Astrocyte (in vitro differentiated cells and primary cell): ENCODE data around the gene PRRT3. TPM values are rescaled to one million over a fixed set of nuclear protein-coding genes. Genes with fewer than 3 reads are reported as not detected.

Experiments used
- DNase-seq: peaks from one replicate; pipeline ENCODE4 v3.0.0-alpha.2; 2010; ENCODE audit warnings: low read depth
- FAIRE-seq: peaks from 2 replicates; lab custom pipeline; 2011; peaks lifted over from hg19 to GRCh38; lab: Jason Lieb, UNC
- H2AFZ ChIP-seq: 2 replicates; pipeline ENCODE4 v1.6.0; 2012; ENCODE audit warnings: low read depth, low read length, inconsistent platforms
- H3K27ac ChIP-seq: 2 replicates; pipeline ENCODE4 v1.5.1; 2011; ENCODE audit warnings: low read depth, low read length, inconsistent platforms
- H3K27me3 ChIP-seq: 2 replicates; pipeline ENCODE4 v1.6.0; 2011; ENCODE audit warnings: low read length, inconsistent platforms; ENCODE audit not compliant: insufficient read depth
- H3K36me3 ChIP-seq: 2 replicates; pipeline ENCODE4 v1.5.1; 2011; ENCODE audit warnings: low read length, inconsistent platforms; ENCODE audit not compliant: insufficient read depth
- H3K4me1 ChIP-seq: 2 replicates; pipeline ENCODE4 v1.5.1; 2011; ENCODE audit warnings: low read length, inconsistent platforms; ENCODE audit not compliant: insufficient read depth
- H3K4me2 ChIP-seq: 2 replicates; pipeline ENCODE4 v1.6.0; 2012; ENCODE audit warnings: low read length, inconsistent platforms
- H3K4me3 ChIP-seq: 2 replicates; pipeline ENCODE4 v1.5.1; 2011; ENCODE audit warnings: low read depth, mild to moderate bottlenecking, low read length, inconsistent platforms; ENCODE audit not compliant: insufficient read depth
- H3K79me2 ChIP-seq: 2 replicates; pipeline ENCODE4 v1.6.0; 2012; ENCODE audit warnings: mild to moderate bottlenecking, low read length, inconsistent platforms; ENCODE audit not compliant: insufficient read depth
- H3K9ac ChIP-seq: 2 replicates; pipeline ENCODE4 v1.6.0; 2012; ENCODE audit warnings: mild to moderate bottlenecking, low read length, inconsistent platforms
- H3K9me3 ChIP-seq: 2 replicates; pipeline ENCODE4 v1.5.1; 2012; ENCODE audit warnings: low read depth, mild to moderate bottlenecking, low read length, inconsistent platforms; ENCODE audit not compliant: insufficient read depth
- H4K20me1 ChIP-seq: 2 replicates; pipeline ENCODE4 v1.6.0; 2012; ENCODE audit warnings: low read length, inconsistent platforms; ENCODE audit not compliant: insufficient read depth
- H3K27ac Mint-ChIP-seq: one replicate; pipeline ENCODE4 v1.8.0; 2021; ENCODE audit warnings: mild to moderate bottlenecking, mixed read lengths; ENCODE audit not compliant: unreplicated experiment
- H3K27me3 Mint-ChIP-seq: one replicate; pipeline ENCODE4 v1.8.0; 2021; ENCODE audit warnings: low read depth, mixed read lengths; ENCODE audit not compliant: unreplicated experiment
- H3K36me3 Mint-ChIP-seq: one replicate; pipeline ENCODE4 v1.8.0; 2021; ENCODE audit warnings: low read depth, mixed read lengths; ENCODE audit not compliant: unreplicated experiment
- H3K4me1 Mint-ChIP-seq: one replicate; pipeline ENCODE4 v1.8.0; 2021; ENCODE audit warnings: low read depth, mixed read lengths; ENCODE audit not compliant: unreplicated experiment
- H3K4me3 Mint-ChIP-seq: one replicate; pipeline ENCODE4 v1.8.0; 2021; ENCODE audit warnings: mild to moderate bottlenecking, moderate library complexity, mixed read lengths; ENCODE audit not compliant: unreplicated experiment
- H3K9me3 Mint-ChIP-seq: one replicate; pipeline ENCODE4 v1.8.0; 2021; ENCODE audit warnings: mild to moderate bottlenecking, mixed read lengths; ENCODE audit not compliant: unreplicated experiment
- CTCF ChIP-seq: IDR thresholded peaks from 2 replicates; pipeline ENCODE4 v1.5.1; 2011; ENCODE audit warnings: low read depth, mild to moderate bottlenecking, inconsistent platforms, low read length, moderate library complexity; ENCODE audit not compliant: insufficient read depth
- EZH2 ChIP-seq: IDR thresholded peaks from 2 replicates; pipeline ENCODE4 v1.6.1; 2012; ENCODE audit warnings: mild to moderate bottlenecking, low read length, inconsistent platforms; ENCODE audit not compliant: insufficient read depth
- total RNA-seq: library from RNA; stranded (reverse); gene quantifications from 2 replicates; pipeline ENCODE4 v1.2.1, GENCODE V29; 2021

PRRT3 gene
- total RNA-seq, 1 donor from 2014 or later, result 2.4 TPM

GRCh38 chr3:9916734-9917680 is 35.2 kb downstream of the PRRT3 start, which contains the start of gene IL17RC:
IL17RC (plus strand) TSS chr3:9917098; CDS start chr3:9917316, 218 bp downstream.
- FAIRE-seq (no peak), DNase-seq (peak; percentile 75)
- Mint-ChIP-seq H3K4me1 (peaks cover 5% of the 10 kb centered on the region), H3K36me3 (peaks cover 5% of the 10 kb centered on the region), H3K4me3 (peak within 1 kb of the TSS; percentile 83), H3K27me3 (no peaks in the 10 kb centered on the region), H3K27ac (peak within 1 kb of the TSS; percentile 53), H3K9me3 (peaks cover 7% of the 10 kb centered on the region)
- no peak for TF ChIP-seq CTCF
- TF ChIP-seq EZH2, result no peak
- H4K20me1 ChIP-seq, result no peaks in the 10 kb centered on the region
- H3K4me1 ChIP-seq, result peaks cover 29% of the 10 kb centered on the region
- H3K9ac ChIP-seq, result peak within 1 kb of the TSS; percentile 70
- H3K4me2 ChIP-seq, result peak within 1 kb of the TSS; percentile 92
- peak within 1 kb of the TSS; percentile 92 for H2AFZ ChIP-seq
- H3K4me3 ChIP-seq, result peak within 1 kb of the TSS; percentile 57
- no peaks in the 10 kb centered on the region for H3K9me3 ChIP-seq
- H3K79me2 ChIP-seq, result no peaks in the 10 kb centered on the region
- no peaks in the 10 kb centered on the region for H3K27me3 ChIP-seq
- no peaks in the 10 kb centered on the region for H3K36me3 ChIP-seq
- peak within 1 kb of the TSS; percentile 59 for H3K27ac ChIP-seq

DNA sequence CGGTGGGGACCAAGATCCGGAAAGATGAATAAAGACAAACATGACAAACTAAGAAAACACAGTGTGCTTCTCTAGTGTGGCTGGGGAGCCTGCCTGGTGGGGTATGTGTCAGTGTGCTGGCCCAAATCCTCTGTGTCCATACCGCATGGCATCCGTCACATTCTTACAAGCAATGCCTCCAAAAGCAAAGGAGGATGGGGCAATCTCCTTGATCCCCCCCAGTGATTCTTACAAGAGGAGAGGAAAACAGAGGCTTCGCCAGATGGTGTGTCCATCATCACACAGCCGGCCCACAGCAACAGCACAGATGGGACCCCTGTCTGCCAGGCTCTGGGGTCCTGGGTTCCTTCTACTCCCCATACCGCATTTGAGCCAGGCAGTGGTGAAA is 35.9 kb downstream of the PRRT3 start:
- Histone ChIP-seq H3K27me3 (no peaks in the 10 kb centered on the region), H3K9me3 (no peaks in the 10 kb centered on the region), H3K4me3 (peak overlapping the region; percentile 46), H3K27ac (peak overlapping the region; percentile 59), H3K79me2 (no peaks in the 10 kb centered on the region), H3K4me1 (peaks cover 29% of the 10 kb centered on the region), H4K20me1 (no peaks in the 10 kb centered on the region), H3K9ac (peak overlapping the region; percentile 64), H3K36me3 (no peaks in the 10 kb centered on the region), H2AFZ (peak overlapping the region; percentile 36), H3K4me2 (peak overlapping the region; percentile 83)
- TF ChIP-seq EZH2 (no peak), CTCF (no peak)
- H3K36me3 Mint-ChIP-seq, result peaks cover 8% of the 10 kb centered on the region
- FAIRE-seq (no peak), DNase-seq (no peak)
- peaks cover 9% of the 10 kb centered on the region for H3K9me3 Mint-ChIP-seq
- H3K27ac Mint-ChIP-seq, result peak overlapping the region; percentile 53
- peaks cover 5% of the 10 kb centered on the region for H3K4me1 Mint-ChIP-seq
- no peaks in the 10 kb centered on the region for H3K27me3 Mint-ChIP-seq
- peak overlapping the region; percentile 83 for H3K4me3 Mint-ChIP-seq
